ENCODE data around the gene STXBP2. TPM values are rescaled to one million over a fixed set of nuclear protein-coding genes. Genes with fewer than 3 reads are reported as not detected.

Gene STXBP2
- total and polyA plus RNA-seq, 9 of the 15 experiments (the other 6 are each of a cell fraction or from before 2014, with no cell fraction given), result 2.5 to 163 (median 71.3) TPM

- TF ChIP-seq SRSF9 (IDR thresholded peaks at IDR 0.05; ENCODE audit: borderline replicate concordance, low read depth, low read length) (no peak), ELK3 (CRISPR knock-in tag; IDR thresholded peaks at IDR 0.05) (no peak), ZNF444 (CRISPR knock-in tag; IDR thresholded peaks at IDR 0.05) (no peak), ZNF134 (CRISPR knock-in tag; conservative IDR thresholded peaks at IDR 0.05) (no peak), ATF6 (CRISPR knock-in tag; IDR thresholded peaks at IDR 0.05) (no peak), CHD2 (IDR thresholded peaks at IDR 0.05; ENCODE audit: low read depth, low read length) (peak; percentile 82), ZNF253 (CRISPR knock-in tag; conservative IDR thresholded peaks at IDR 0.05) (no peak), MED1 (CRISPR knock-in tag; IDR thresholded peaks at IDR 0.05; ENCODE audit: borderline replicate concordance) (no peak), ZKSCAN3 (CRISPR knock-in tag; IDR thresholded peaks at IDR 0.05) (no peak), ATF7 (IDR thresholded peaks at IDR 0.05) (peak; percentile 90), ZBTB43 (CRISPR knock-in tag; IDR thresholded peaks at IDR 0.05) (no peak), HMGXB4 (CRISPR knock-in tag; IDR thresholded peaks at IDR 0.05) (no peak), EP300 (IDR thresholded peaks at IDR 0.05; ENCODE audit: low read length) (no peak), NFATC3 (IDR thresholded peaks at IDR 0.05) (no peak), FUS (optimal IDR thresholded peaks at IDR 0.05; ENCODE audit: low read depth, low read length) (no peak), PHB (CRISPR knock-in tag; IDR thresholded peaks at IDR 0.05) (no peak), ZNF589 (CRISPR knock-in tag; IDR thresholded peaks at IDR 0.05; ENCODE audit: low read depth) (no peak), HIVEP1 (CRISPR knock-in tag; IDR thresholded peaks at IDR 0.05) (no peak), SFPQ (IDR thresholded peaks at IDR 0.05; ENCODE audit: low read depth, low read length) (no peak), ZNF507 (tag; conservative IDR thresholded peaks at IDR 0.05) (no peak), GATAD2B (IDR thresholded peaks at IDR 0.05; ENCODE audit: borderline replicate concordance) (no peak), ZFP36 (IDR thresholded peaks at IDR 0.05; ENCODE audit: low read depth, low read length, partially characterized antibody) (no peak)
These were observed 7.4 kb upstream of the STXBP2 start, which contains the start of the genes PET100 and XAB2 (continued) for GRCh38 chr19:7629347-7630054.
